H1 (cell line): ENCODE results near the gene THBS4. TPM values are rescaled to one million over a fixed set of nuclear protein-coding genes. Genes with fewer than 3 reads are reported as not detected.

Experiments used
- CTCF ChIA-PET: fragments of 300-600 bp; sonication (Branson Sonifier 250); formaldehyde crosslinking; loops from one replicate; lab custom pipeline; 2021; ENCODE audit not compliant: partially characterized antibody; lab: Charles Lee
- POLR2A ChIA-PET: fragments of 300-600 bp; sonication (Branson Sonifier 250); formaldehyde crosslinking; loops from one replicate; lab custom pipeline; 2021; ENCODE audit warnings: inconsistent platforms; ENCODE audit not compliant: partially characterized antibody; lab: Charles Lee
- DNase-seq, 2 experiments: peaks; one replicate each; pipeline versions ENCODE4 v3.0.0 to v3.0.0-alpha.2; 2010 to 2022; ENCODE audit warnings: low spot score in 2 of 2, low read depth in 1 of 2, mixed read lengths in 1 of 2
- FAIRE-seq: peaks from 2 replicates; lab custom pipeline; 2011; peaks lifted over from hg19 to GRCh38; lab: Jason Lieb, UNC
- H2AFZ ChIP-seq: 2 replicates; pipeline ENCODE4 v1.8.1; 2012; ENCODE audit warnings: low read length, inconsistent platforms
- H2AK5ac ChIP-seq: 2 replicates; pipeline ENCODE4 v1.6.1; 2013; ENCODE audit warnings: low read depth, low read length
- H2BK120ac ChIP-seq: replicated peaks from 2 replicates; pipeline ENCODE3; 2013; ENCODE audit warnings: low read depth, low read length, inconsistent platforms
- H2BK12ac ChIP-seq: 2 replicates; pipeline ENCODE4 v1.6.1; 2013; ENCODE audit warnings: low read depth, low read length
- H2BK15ac ChIP-seq: 2 replicates; pipeline ENCODE4 v1.6.1; 2013; ENCODE audit warnings: low read length
- H2BK20ac ChIP-seq: 2 replicates; pipeline ENCODE4 v1.6.1; 2013; ENCODE audit warnings: low read length
- H2BK5ac ChIP-seq: 2 replicates; pipeline ENCODE4 v1.6.1; 2013; ENCODE audit warnings: low read depth, low read length
- H3K14ac ChIP-seq: 2 replicates; pipeline ENCODE4 v1.6.1; 2013; ENCODE audit warnings: inconsistent platforms; ENCODE audit not compliant: insufficient read length
- H3K18ac ChIP-seq: 2 replicates; pipeline ENCODE4 v1.6.1; 2013; ENCODE audit warnings: low read length; ENCODE audit errors: extremely low read depth
- H3K23ac ChIP-seq: 2 replicates; pipeline ENCODE4 v1.6.1; 2013; ENCODE audit warnings: inconsistent platforms; ENCODE audit not compliant: insufficient read length
- H3K23me2 ChIP-seq: 2 replicates; pipeline ENCODE4 v1.6.1; 2013; ENCODE audit warnings: low read depth, low read length
- H3K27ac ChIP-seq: 2 replicates; pipeline ENCODE4 v1.6.1; 2011; ENCODE audit warnings: low read depth, low read length, inconsistent platforms
- H3K27me3 ChIP-seq, 4 experiments: replicated peaks in 1 of 4; 1 replicate in 1 of 4; 2 replicates in 3 of 4; pipeline versions ENCODE4 v1.6.1 to v1.8.1; 2011 to 2013; ENCODE audit warnings: low read length in 3 of 4, mild to moderate bottlenecking in 3 of 4, inconsistent platforms in 2 of 4, mixed read lengths in 2 of 4, moderate library complexity in 1 of 4; ENCODE audit not compliant: control insufficient read depth in 3 of 4, insufficient read depth in 3 of 4; ENCODE audit errors: extremely low read depth in 1 of 4
- H3K36me3 ChIP-seq, 4 experiments: 2 replicates each; pipeline versions ENCODE4 v1.6.1 to v1.8.1; 2011 to 2013; ENCODE audit warnings: mild to moderate bottlenecking in 4 of 4, low read length in 3 of 4, moderate library complexity in 2 of 4, control low read depth in 1 of 4, inconsistent platforms in 1 of 4; ENCODE audit not compliant: insufficient read depth in 4 of 4, control insufficient read depth in 2 of 4
- H3K4ac ChIP-seq: replicated peaks from 2 replicates; pipeline ENCODE3; 2013; ENCODE audit warnings: low read length, low read depth, mixed read lengths, inconsistent platforms; ENCODE audit not compliant: insufficient read length
- H3K4me1 ChIP-seq, 4 experiments: replicated peaks in 1 of 4; 1 replicate in 1 of 4; 2 replicates in 3 of 4; pipeline versions ENCODE4 v1.6.1 to v1.8.1; 2011 to 2013; ENCODE audit warnings: low read length in 3 of 4, inconsistent platforms in 2 of 4, mixed read lengths in 1 of 4; ENCODE audit not compliant: insufficient read depth in 4 of 4, control insufficient read depth in 3 of 4
- H3K4me2 ChIP-seq, 2 experiments: 2 replicates each; pipeline versions ENCODE4 v1.6.1 to v1.8.1; 2011 to 2013; ENCODE audit warnings: low read depth in 2 of 2, low read length in 2 of 2, control low read depth in 1 of 2, inconsistent platforms in 1 of 2, mild to moderate bottlenecking in 1 of 2; ENCODE audit not compliant: insufficient read depth in 1 of 2
- H3K4me3 ChIP-seq, 4 experiments: fragments of 200-600, 300-600 bp in 1 of 4; sonication (generic), shearing (Covaris generic), sonication (Bioruptor Twin) in 1 of 4; 2 replicates each; pipeline versions ENCODE4 v1.5.1 to v1.8.1; 2011 to 2016; ENCODE audit warnings: low read length in 4 of 4, low read depth in 3 of 4, control low read depth in 2 of 4, inconsistent platforms in 2 of 4, mild to moderate bottlenecking in 2 of 4, mixed read lengths in 1 of 4, moderate library complexity in 1 of 4; ENCODE audit not compliant: insufficient read depth in 2 of 4; ENCODE audit errors: extremely low read depth in 1 of 4
- H3K56ac ChIP-seq: replicated peaks from 2 replicates; pipeline ENCODE3; 2013; ENCODE audit warnings: low read depth, mild to moderate bottlenecking, mixed read lengths, low read length, inconsistent platforms; ENCODE audit not compliant: insufficient read length
- H3K79me1 ChIP-seq: 2 replicates; pipeline ENCODE4 v1.6.1; 2013; ENCODE audit warnings: low read depth, low read length, control low read depth
- H3K79me2 ChIP-seq, 2 experiments: 2 replicates each; pipeline versions ENCODE4 v1.6.1 to v1.8.1; 2012 to 2013; ENCODE audit warnings: low read length in 2 of 2, mild to moderate bottlenecking in 2 of 2, inconsistent platforms in 1 of 2; ENCODE audit not compliant: insufficient read depth in 2 of 2, control insufficient read depth in 1 of 2
- H3K9ac ChIP-seq, 4 experiments: replicated peaks in 1 of 4; 1 replicate in 1 of 4; 2 replicates in 3 of 4; pipeline versions ENCODE4 v1.6.1 to v1.8.1; 2011 to 2013; ENCODE audit warnings: low read depth in 3 of 4, low read length in 3 of 4, control low read depth in 2 of 4, mild to moderate bottlenecking in 2 of 4, moderate library complexity in 2 of 4, inconsistent platforms in 1 of 4; ENCODE audit errors: extremely low read depth in 1 of 4
- H3K9me3 ChIP-seq, 2 experiments: 2 replicates each; pipeline versions ENCODE4 v1.6.1 to v1.8.1; 2012 to 2013; ENCODE audit warnings: mild to moderate bottlenecking in 2 of 2, moderate library complexity in 2 of 2, control low read depth in 1 of 2, inconsistent platforms in 1 of 2, low read depth in 1 of 2, low read length in 1 of 2, mixed read lengths in 1 of 2; ENCODE audit not compliant: insufficient read depth in 2 of 2
- H4K20me1 ChIP-seq, 2 experiments: replicated peaks in 1 of 2; 2 replicates each; pipeline versions ENCODE3 to v1.8.1; 2011 to 2013; ENCODE audit warnings: inconsistent platforms in 2 of 2, low read length in 2 of 2, mild to moderate bottlenecking in 1 of 2; ENCODE audit not compliant: insufficient read depth in 2 of 2, control insufficient read depth in 1 of 2
- H4K5ac ChIP-seq: 2 replicates; pipeline ENCODE4 v1.6.1; 2013; ENCODE audit warnings: low read length, low read depth, mixed read lengths, inconsistent platforms; ENCODE audit not compliant: insufficient read length
- H4K8ac ChIP-seq: 2 replicates; pipeline ENCODE4 v1.8.0; 2013; ENCODE audit warnings: mild to moderate bottlenecking, moderate library complexity, low read length, inconsistent platforms; ENCODE audit not compliant: insufficient read depth; ENCODE audit errors: extremely low read depth
- H4K91ac ChIP-seq: replicated peaks from 2 replicates; pipeline ENCODE3; 2013; ENCODE audit warnings: low read length, mixed read lengths, inconsistent platforms; ENCODE audit not compliant: insufficient read length
- BACH1 ChIP-seq: IDR thresholded peaks from 2 replicates; pipeline ENCODE4 v1.6.1; 2012; ENCODE audit warnings: low read length, improper control_type of control experiment
- POU5F1 ChIP-seq: IDR thresholded peaks from 2 replicates; pipeline ENCODE4 v1.6.1; 2011; ENCODE audit warnings: low read depth, mild to moderate bottlenecking, low read length, moderate library complexity
- RNF2 ChIP-seq: fragments of 200-900, 300-1000 bp; sonication (generic); IDR thresholded peaks from 2 replicates; pipeline ENCODE4 v1.7.1; 2016; ENCODE audit warnings: borderline replicate concordance, low read depth, mild to moderate bottlenecking, antibody characterized with exemption, low read length; ENCODE audit not compliant: poor library complexity, severe bottlenecking; ENCODE audit errors: missing control alignments
- YY1 ChIP-seq: IDR thresholded peaks from 2 replicates; pipeline ENCODE4 v1.6.1; 2011; ENCODE audit warnings: low read depth, mild to moderate bottlenecking, low read length
- ZNF274 ChIP-seq: IDR thresholded peaks from 2 replicates; pipeline ENCODE4 v1.7.0; 2012; ENCODE audit warnings: low read length, borderline replicate concordance; ENCODE audit errors: extremely low read depth
- WGBS, 2 experiments: shearing (Covaris generic) in 1 of 2; methylation state at CpG; one replicate each; pipeline versions ENCODE4 v1.1.6 to v1.1.7; 2013 to 2015; ENCODE audit warnings: low lambda C conversion rate in 2 of 2, mixed read lengths in 2 of 2, inconsistent platforms in 1 of 2, low coverage in 1 of 2, missing lambda C conversion rate in 1 of 2; ENCODE audit not compliant: insufficient replicate concordance in 2 of 2, insufficient coverage in 1 of 2, insufficient read length in 1 of 2; ENCODE audit errors: extremely low coverage in 1 of 2, missing lambda C conversion rate in 1 of 2; 5-methylcytosine and 5-hydroxymethylcytosine counted together
- polyA plus RNA-seq, 7 experiments: library from polyadenylated mRNA; depleted of rRNA in 3 of 7; stranded (reverse) in 5 of 7; unstranded in 2 of 7; fragments of >200 nt in 5 of 7; fragments of 200-250 nt in 2 of 7; gene quantifications; 1 replicate in 5 of 7; 2 replicates in 1 of 7; 4 replicates in 1 of 7; pipeline versions ENCODE4 v1.2.1 to v1.2.3, GENCODE V29; 2011 to 2013; ENCODE audit warnings: missing spikeins in 2 of 7, mixed read lengths in 2 of 7
- total RNA-seq: library from RNA; stranded (reverse); fragmentation: NEBNext Ultra II Directional; extraction: Animal tissue kit (Norgen Biotek cat#: 25700); gene quantifications from 2 replicates; pipeline ENCODE4 v1.2.1, GENCODE V29; 2021

THBS4 gene
- total and polyA plus RNA-seq, 2 of the 8 experiments (the other 6 are each of a cell fraction or from before 2014, with no cell fraction given) = 12.8 to 25.4 TPM

- no peak overlapping the region for H2BK12ac ChIP-seq
- CTCF ChIA-PET = no interaction called here
- TF ChIP-seq POU5F1 = no peak
- TF ChIP-seq ZNF274 = no peak
- TF ChIP-seq YY1 = no peak
- TF ChIP-seq RNF2 = no peak
- no peak for TF ChIP-seq BACH1
Observed at GRCh38 chr5:80002677-80003076, 32.5 kb upstream of the THBS4 start.

More at GRCh38 chr5:80002677-80003076, 32.5 kb upstream of the THBS4 start:
- no peak overlapping the region for H2BK15ac ChIP-seq
- H3K23me2 ChIP-seq = no peaks in the 10 kb centered on the region
- H3K4me3 ChIP-seq = peak overlapping the region in 1 of 4 experiments; percentile 32; a peak in 2 of 8 replicates
- H3K27ac ChIP-seq = no peak overlapping the region
- no peak overlapping the region for H4K91ac ChIP-seq
- no peaks in the 10 kb centered on the region for H3K79me2 ChIP-seq
- no peaks in the 10 kb centered on the region for H4K20me1 ChIP-seq
- H3K4me2 ChIP-seq = peak overlapping the region; percentile 30 to 67; a peak in 3 of 4 replicates
- H2AFZ ChIP-seq = no peak overlapping the region
- H4K8ac ChIP-seq = no peak overlapping the region
- H2BK120ac ChIP-seq = no peak overlapping the region
- no peak overlapping the region for H3K4ac ChIP-seq
- no peak overlapping the region for H2BK20ac ChIP-seq
- POLR2A ChIA-PET = no interaction called here
- WGBS, 2 experiments = 27% methylated on average over 1 of the region's 1 CpG; no CpG with 5 or more reads in 1 of the 2 experiments
- no peak overlapping the region for H2BK5ac ChIP-seq
- H3K56ac ChIP-seq = no peak overlapping the region
- H3K14ac ChIP-seq = no peak overlapping the region
- H3K36me3 ChIP-seq = peaks cover 0 to 2% (median 0%) of the 10 kb centered on the region in 4 experiments; a peak in 1 of 8 replicates
- H4K5ac ChIP-seq = peak overlapping the region; percentile 86
- no peak overlapping the region for H3K9ac ChIP-seq
- DNase-seq (no peak), FAIRE-seq (no peak)
- no peaks in the 10 kb centered on the region for H3K9me3 ChIP-seq
- no peak overlapping the region for H3K18ac ChIP-seq
- H3K27me3 ChIP-seq = no peaks in the 10 kb centered on the region
- no peak overlapping the region for H2AK5ac ChIP-seq
- peaks cover 4 to 16% (median 8%) of the 10 kb centered on the region in 4 experiments; a peak in 4 of 7 replicates for H3K4me1 ChIP-seq
- H3K79me1 ChIP-seq = 0 out of 2 replicates have a peak, but pooled peaks cover 3% of the 10 kb centered on the region
- H3K23ac ChIP-seq = no peak overlapping the region
